ENCODE data around the gene CHRDL2.

Gene CHRDL2

GRCh38 chr11:74777038-74777437 lies 45.8 kb upstream of the CHRDL2 start:
- POLR2A ChIA-PET, result no interaction called here
- H3K4me3 ChIP-seq (ENCODE audit: low read depth, low read length), result no peak overlapping the region
- no peaks in the 10 kb centered on the region for H3K9me3 ChIP-seq (ENCODE audit: control insufficient read depth, insufficient read depth, low read depth, low read length)
- no peak overlapping the region for H3K27ac ChIP-seq (ENCODE audit: extremely low read depth, low read depth, low read length)
- H3K4me1 ChIP-seq (ENCODE audit: control insufficient read depth, insufficient read depth, low read length), result no peaks in the 10 kb centered on the region
- H3K36me3 ChIP-seq (ENCODE audit: control insufficient read depth in 2 of 2, insufficient read depth in 1 of 2, low read length in 2 of 2), result no peaks in the 10 kb centered on the region
- no peak for TF ChIP-seq ZNF121 (tag by site-specific recombination; IDR thresholded peaks at IDR 0.05)
- no peak for TF ChIP-seq ZNF221 (tag by site-specific recombination; IDR thresholded peaks at IDR 0.05; ENCODE audit: borderline replicate concordance)
- TF ChIP-seq ZNF132 (tag by site-specific recombination; IDR thresholded peaks at IDR 0.05; ENCODE audit: borderline replicate concordance), result no peak
- CTCF ChIA-PET, result no interaction called here

- H3K27ac ChIP-seq (ENCODE audit: extremely low read depth, low read depth, low read length), result no peak overlapping the region
- H3K4me1 ChIP-seq (ENCODE audit: control insufficient read depth, insufficient read depth, low read length), result no peaks in the 10 kb centered on the region
- no peak overlapping the region for H3K4me3 ChIP-seq (ENCODE audit: low read depth, low read length)
- TF ChIP-seq ZNF473 (tag by site-specific recombination; IDR thresholded peaks at IDR 0.05) (no peak), ZBTB17 (tag by site-specific recombination; IDR thresholded peaks at IDR 0.05) (0 out of 2 replicates have a peak, but pooled peaks have one; percentile 23)
- H3K36me3 ChIP-seq (ENCODE audit: control insufficient read depth in 2 of 2, insufficient read depth in 1 of 2, low read length in 2 of 2), result no peaks in the 10 kb centered on the region
- CTCF ChIA-PET, result no interaction called here
- H3K9me3 ChIP-seq (ENCODE audit: control insufficient read depth, insufficient read depth, low read depth, low read length), result no peaks in the 10 kb centered on the region
- POLR2A ChIA-PET, result interaction anchor here (0.7 kb wide), 1 partner anchor 1879 kb away, joined by 6 read pairs; no protein-coding TSS in a partner anchor
These were observed 45.3 kb upstream of the CHRDL2 start for GRCh38 chr11:74776546-74776945.

GRCh38 chr11:74775762-74776161 lies 44.5 kb upstream of the CHRDL2 start:
- ChIA-PET POLR2A (interaction anchor here (0.7 kb wide), 1 partner anchor 1880 kb away, joined by 6 read pairs; no protein-coding TSS in a partner anchor), CTCF (no interaction called here)
- H3K36me3 ChIP-seq (ENCODE audit: control insufficient read depth in 2 of 2, insufficient read depth in 1 of 2, low read length in 2 of 2), result no peaks in the 10 kb centered on the region
- no peaks in the 10 kb centered on the region for H3K4me1 ChIP-seq (ENCODE audit: control insufficient read depth, insufficient read depth, low read length)
- no peaks in the 10 kb centered on the region for H3K9me3 ChIP-seq (ENCODE audit: control insufficient read depth, insufficient read depth, low read depth, low read length)
- H3K4me3 ChIP-seq (ENCODE audit: low read depth, low read length), result no peak overlapping the region
- no peak for TF ChIP-seq ZNF76 (tag by site-specific recombination; IDR thresholded peaks at IDR 0.05; ENCODE audit: borderline replicate concordance, low read depth)
- TF ChIP-seq PBX3 (CRISPR knock-in tag; IDR thresholded peaks at IDR 0.05), result no peak
- no peak for TF ChIP-seq OSR2 (tag by site-specific recombination; IDR thresholded peaks at IDR 0.05)
- no peak for TF ChIP-seq ZNF571 (tag by site-specific recombination; IDR thresholded peaks at IDR 0.05)
- TF ChIP-seq ZNF184 (tag by site-specific recombination; IDR thresholded peaks at IDR 0.05), result no peak
- TF ChIP-seq HOXC10 (CRISPR knock-in tag; IDR thresholded peaks at IDR 0.05), result no peak
- no peak for TF ChIP-seq ZNF10 (tag by site-specific recombination; IDR thresholded peaks at IDR 0.05)
- TF ChIP-seq ZNF146 (tag by site-specific recombination; IDR thresholded peaks at IDR 0.05), result no peak
- no peak for TF ChIP-seq ZBTB48 (tag by site-specific recombination; IDR thresholded peaks at IDR 0.05)
- TF ChIP-seq SALL2 (tag by site-specific recombination; IDR thresholded peaks at IDR 0.05; ENCODE audit: borderline replicate concordance), result no peak
- no peak for TF ChIP-seq GLI2 (tag by site-specific recombination; IDR thresholded peaks at IDR 0.05; ENCODE audit: borderline replicate concordance, low read depth)
- TF ChIP-seq ZEB2 (tag by site-specific recombination; IDR thresholded peaks at IDR 0.05), result no peak
- no peak for TF ChIP-seq ELK4 (IDR thresholded peaks at IDR 0.05; ENCODE audit: borderline replicate concordance, low read depth, low read length)
- no peak for TF ChIP-seq HIC1 (tag by site-specific recombination; IDR thresholded peaks at IDR 0.05)
- TF ChIP-seq ZNF629 (tag by site-specific recombination; IDR thresholded peaks at IDR 0.05), result no peak
- no peak overlapping the region for H3K27ac ChIP-seq (ENCODE audit: extremely low read depth, low read depth, low read length)
